ENCODE results near the gene ADPRM.

GRCh38 chr17:10687499-10687898, 9.9 kb upstream of the ADPRM start:
- TF ChIP-seq, protein P1, sequence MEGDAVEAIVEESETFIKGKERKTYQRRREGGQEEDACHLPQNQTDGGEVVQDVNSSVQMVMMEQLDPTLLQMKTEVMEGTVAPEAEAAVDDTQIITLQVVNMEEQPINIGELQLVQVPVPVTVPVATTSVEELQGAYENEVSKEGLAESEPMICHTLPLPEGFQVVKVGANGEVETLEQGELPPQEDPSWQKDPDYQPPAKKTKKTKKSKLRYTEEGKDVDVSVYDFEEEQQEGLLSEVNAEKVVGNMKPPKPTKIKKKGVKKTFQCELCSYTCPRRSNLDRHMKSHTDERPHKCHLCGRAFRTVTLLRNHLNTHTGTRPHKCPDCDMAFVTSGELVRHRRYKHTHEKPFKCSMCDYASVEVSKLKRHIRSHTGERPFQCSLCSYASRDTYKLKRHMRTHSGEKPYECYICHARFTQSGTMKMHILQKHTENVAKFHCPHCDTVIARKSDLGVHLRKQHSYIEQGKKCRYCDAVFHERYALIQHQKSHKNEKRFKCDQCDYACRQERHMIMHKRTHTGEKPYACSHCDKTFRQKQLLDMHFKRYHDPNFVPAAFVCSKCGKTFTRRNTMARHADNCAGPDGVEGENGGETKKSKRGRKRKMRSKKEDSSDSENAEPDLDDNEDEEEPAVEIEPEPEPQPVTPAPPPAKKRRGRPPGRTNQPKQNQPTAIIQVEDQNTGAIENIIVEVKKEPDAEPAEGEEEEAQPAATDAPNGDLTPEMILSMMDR (IDR thresholded peaks at IDR 0.05) = no peak
- TF ChIP-seq ZNF263 (CRISPR knock-in tag; IDR thresholded peaks at IDR 0.05; ENCODE audit: low read depth) = no peak
- no peak for TF ChIP-seq KAT7 (CRISPR knock-in tag; IDR thresholded peaks at IDR 0.05; ENCODE audit: borderline replicate concordance)

All from WTC11 (cell line).